Inferior parietal cortex (tissue), 1 donor: Measurements from ENCODE around the gene TMEM236.

Experiments used
- DNase-seq: peaks from one replicate; pipeline ENCODE4 v3.0.0-alpha.2; 2016; ENCODE audit errors: extremely low spot score

TMEM236 gene

DNA sequence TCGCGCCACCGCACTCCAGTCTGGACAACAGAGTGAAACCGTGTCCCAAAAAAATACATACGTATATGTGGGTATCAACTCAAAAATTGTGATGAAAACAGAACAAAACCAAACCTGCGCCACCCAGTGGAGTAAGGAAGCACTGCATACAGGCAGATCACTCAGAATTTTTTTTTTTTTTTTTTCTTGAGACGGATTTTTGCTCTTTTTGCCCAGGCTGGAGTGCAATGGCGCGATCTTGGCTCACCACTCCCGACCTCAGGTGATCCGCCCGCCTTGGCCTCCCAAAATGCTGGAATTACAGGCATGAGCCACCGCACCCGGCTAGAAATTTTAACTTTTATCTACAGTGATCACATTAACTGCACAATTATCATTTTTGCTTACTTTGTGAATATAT lies 9.1 kb upstream of the TMEM236 start:
- peak; percentile 71 for DNase-seq

- DNase-seq, result no peak
Observed at GRCh38 chr10:17743437-17743836, 8.6 kb upstream of the TMEM236 start.

DNA sequence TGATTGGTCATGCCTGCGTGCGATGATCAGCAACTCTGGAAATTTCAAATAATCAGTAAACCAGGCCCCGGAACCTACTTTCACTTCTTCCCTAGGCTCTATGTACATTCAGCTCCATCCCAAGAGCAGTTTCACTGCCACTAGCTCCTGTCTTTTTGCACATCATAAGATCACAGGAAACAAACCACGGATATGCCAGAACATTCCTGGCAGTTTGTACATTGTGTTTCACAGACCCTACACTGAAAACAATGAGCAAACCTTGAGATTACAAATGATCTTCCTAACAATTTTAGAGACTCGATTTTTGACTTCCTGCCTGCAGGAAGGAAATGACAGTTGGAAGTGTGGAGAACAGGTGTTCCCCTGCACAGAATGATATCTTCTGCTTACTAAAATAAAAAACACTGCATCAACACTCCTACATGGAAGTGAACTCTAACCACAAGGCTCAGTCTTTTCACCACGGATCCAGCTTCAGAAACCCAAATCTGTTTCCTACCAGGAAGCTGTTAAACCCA lies 7.6 kb upstream of the TMEM236 start:
- no peak for DNase-seq

GRCh38 chr10:17747883-17748550 lies 4.0 kb upstream of the TMEM236 start:
- DNase-seq, result no peak

- no peak for DNase-seq
Observed at GRCh38 chr10:17749890-17750289, 2.1 kb upstream of the TMEM236 start.

DNA sequence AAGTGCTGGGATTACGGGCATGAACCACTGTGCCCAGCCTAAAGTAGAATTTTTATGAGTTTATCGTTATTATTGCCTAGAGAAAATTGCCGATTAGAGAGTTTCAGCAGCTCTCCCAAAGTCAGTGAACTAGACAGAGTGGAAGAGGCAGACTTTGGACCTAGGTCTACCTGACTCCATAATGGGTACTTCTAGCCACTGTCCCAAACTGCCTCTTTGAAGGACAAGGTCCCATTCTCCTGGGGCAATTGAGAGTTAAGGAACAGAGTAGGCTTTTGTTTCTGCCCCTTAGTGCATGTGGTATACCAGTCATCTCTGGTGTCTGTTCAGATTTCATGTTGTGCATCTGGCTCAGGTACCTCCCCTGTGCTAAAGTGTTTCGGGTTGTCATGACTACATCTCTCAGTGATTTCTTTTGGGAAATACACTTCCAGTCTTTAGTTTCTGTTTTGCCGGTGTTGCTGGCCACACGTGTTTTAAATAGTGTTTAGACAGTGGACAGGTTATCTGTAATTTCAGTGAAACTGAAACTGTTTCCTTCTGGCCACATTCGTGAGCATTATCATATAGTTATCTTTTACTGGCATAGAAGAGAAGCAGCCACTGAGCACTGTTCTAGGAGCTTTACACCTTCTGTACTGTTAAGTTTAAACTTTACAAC lies 4.7 kb downstream of the TMEM236 start:
- DNase-seq, result no peak

GRCh38 chr10:17758200-17758599 lies 6.2 kb downstream of the TMEM236 start:
- no peak for DNase-seq

- DNase-seq, result no peak
Observed at GRCh38 chr10:17758896-17759295, 6.9 kb downstream of the TMEM236 start.

DNA sequence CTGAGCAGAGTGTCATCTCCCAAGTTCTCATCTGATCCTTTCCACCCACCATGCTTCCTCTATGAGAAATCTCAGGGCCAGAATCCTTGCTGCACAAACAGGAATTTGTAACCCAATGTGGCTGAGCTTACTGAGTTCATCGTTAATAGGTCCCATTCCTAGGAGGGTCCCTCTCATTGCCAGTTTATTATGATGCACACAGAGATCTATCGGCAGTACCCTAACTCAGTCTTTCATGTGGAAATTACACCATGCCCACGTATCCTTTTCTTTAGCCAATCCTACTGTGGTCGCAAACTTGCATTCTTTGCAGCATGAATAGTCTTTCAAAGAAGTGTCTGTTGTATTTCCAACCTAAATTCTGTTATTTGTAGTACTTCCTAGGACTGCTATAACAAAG lies 12.1 kb downstream of the TMEM236 start:
- DNase-seq, result no peak

DNA sequence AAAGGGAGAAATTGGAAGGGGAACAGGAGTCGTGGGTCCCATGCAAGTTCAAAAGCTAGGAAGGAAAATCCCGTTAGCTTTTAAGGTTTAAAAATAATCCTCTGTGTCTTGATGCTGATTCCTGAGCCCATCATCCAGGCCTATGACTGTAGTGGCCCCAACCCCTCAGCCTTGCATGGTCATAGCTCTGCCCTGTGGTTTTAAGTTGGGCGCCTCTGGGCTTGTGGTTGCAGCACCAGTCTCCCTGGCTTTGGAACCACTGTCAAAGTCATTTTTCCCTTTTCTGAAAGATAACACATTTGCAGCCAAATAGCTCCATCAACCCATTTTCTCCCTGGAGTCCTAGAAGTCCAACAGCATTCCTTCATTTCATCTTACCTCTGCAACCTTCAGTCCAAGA lies 13.6 kb downstream of the TMEM236 start:
- no peak for DNase-seq

GRCh38 chr10:17766731-17767130 lies 14.7 kb downstream of the TMEM236 start:
- DNase-seq, result no peak

DNA sequence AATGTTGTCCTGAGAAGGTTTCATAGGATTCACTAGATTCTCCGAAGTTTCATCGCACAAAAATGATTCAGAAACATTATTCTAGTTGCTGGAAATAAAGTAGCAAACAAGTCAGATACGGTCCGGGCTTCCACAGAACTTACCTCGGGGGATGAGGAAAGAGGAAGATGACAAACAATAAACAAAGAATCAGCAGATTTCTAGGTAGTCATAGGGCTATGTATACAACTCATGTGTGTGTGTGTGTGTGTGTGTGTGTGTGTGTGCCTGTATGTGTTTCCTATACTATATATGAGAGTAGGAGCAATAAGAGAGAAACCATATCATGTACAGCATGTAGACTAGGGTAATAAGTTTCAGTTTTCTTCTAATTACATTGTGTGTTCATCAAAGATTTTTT lies 16.5 kb downstream of the TMEM236 start:
- DNase-seq, result no peak

DNA sequence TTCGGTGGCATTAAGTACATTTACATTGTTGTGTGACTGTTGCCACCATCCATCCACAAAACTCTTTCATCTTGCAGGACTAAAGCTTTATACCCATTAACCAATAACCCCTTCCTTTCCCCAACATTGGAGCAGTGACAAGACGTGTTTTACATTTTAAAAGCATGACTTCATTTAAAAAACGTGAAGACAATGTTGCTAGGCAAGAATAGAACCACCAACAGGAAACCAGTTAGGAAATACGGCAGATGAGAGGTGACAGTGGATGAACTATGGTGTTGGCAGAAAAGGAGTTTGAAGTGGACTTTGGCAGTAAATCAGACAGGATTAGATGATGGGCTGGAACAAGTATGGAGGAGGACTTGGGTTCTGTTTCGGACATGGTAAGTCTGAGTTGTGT lies 17.0 kb downstream of the TMEM236 start:
- DNase-seq, result no peak

GRCh38 chr10:17771017-17771416 lies 19.0 kb downstream of the TMEM236 start:
- DNase-seq, result no peak

DNA sequence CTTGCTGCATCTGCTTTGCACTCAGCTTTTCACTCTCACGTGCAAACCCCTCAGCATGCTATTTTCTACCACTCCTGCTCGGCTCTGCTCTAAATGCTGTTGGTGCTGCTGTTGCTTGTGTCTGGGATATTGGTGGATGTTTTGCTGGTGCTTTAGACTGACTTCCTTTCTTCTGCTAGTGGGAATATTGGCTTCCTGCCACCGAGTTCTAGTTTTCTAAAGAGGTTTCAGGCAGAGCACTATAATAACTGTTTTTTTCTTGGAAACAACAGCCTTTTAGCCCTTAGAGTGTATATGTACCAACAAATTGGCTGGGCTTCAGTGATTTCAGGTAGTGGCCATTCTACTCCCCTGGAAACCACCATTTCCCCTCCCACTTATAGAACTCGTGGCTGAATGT lies 27.8 kb downstream of the TMEM236 start:
- DNase-seq, result no peak

DNA sequence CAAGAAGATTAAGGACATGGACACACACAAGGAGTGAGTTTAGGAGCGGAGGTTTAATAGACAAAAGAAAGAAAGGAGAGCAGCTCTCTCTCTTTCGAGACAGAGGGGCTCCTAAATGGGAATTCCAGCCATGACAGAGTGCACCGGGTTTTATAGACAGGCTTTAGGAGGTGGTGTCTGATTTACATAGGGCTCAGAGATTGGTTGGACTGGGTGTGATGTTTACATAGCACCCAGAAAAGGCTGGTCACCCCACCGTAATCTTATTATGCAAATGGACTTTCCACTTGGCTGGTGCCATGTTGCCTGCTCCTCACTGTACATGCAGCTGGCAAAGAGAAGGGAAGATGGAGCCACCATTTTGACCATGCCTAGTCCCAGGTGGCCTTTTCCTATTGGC lies 28.7 kb downstream of the TMEM236 start:
- DNase-seq, result no peak

DNA sequence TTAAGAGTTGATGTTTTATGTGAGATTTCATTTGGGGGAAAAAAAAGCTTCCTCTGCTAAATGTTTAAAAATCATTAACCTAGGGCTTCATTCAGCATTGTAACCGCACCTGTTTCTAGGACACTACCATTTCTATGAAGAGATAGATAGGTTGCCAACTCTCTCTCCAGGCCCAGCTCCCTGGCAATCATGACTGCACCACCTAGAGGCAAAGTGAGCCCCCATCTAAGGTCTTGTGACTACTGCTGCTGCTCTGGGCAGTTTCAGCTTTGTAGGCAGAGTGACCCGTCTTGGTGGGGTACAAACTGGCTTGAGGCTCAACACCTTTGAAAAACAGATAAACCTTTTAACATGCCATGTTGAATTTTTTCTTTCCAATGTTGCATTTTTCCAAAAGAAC lies 29.9 kb downstream of the TMEM236 start:
- DNase-seq, result no peak

DNA sequence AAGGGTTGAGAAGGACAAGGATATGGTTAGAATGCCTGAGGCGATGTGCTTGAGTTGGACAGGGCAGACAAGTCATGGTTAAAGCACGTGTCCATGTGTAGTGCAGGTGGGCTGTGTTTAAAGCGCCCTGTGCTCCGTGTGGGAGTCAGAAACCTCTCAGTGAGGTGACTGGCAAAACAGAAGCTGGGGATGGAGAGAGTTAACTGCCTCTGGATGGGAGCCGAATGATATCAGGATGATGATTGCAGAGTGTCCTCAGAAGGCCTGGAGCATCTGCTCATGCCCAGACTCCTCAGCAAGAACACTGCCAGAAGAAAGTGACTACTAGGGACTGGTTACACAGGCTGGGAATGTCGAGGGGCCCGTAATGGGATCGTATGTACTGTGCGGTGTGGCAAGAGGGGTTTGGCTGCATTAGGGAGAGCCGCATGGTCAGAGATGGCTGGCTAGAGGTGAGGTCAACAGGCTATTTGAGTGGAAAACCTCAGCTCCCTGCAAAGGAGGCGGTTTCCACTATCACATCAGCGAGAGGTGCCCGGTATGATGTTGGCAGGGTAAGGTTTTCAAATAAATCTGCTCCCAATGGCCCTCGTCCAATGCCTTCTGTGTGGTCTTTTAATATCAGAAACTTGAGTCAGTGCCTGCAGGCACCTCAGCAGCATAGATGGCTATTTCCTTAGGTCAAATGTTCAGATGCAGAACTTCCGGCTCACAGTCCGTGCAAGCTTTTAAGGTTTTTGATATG lies 31.1 kb downstream of the TMEM236 start:
- DNase-seq, result no peak

DNA sequence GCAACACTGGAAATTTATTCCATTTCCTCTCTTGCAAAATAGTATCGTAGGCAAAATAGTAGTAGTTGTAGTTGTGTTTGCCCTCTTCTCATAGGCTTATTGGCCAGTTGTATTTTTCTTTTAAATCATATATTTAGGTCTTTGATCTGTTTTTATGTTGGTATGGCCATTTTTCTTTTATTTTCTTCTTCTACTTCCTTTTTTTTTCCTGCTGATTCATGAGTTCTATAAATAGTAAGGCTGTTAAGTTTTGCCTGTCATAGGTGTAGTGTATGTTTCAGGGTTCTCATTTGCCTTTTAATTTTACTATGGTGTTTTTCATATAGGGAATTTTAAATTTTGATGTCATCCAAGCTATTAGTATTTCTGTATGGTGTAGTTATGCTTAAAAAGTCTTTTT lies 31.8 kb downstream of the TMEM236 start:
- DNase-seq, result no peak

DNA sequence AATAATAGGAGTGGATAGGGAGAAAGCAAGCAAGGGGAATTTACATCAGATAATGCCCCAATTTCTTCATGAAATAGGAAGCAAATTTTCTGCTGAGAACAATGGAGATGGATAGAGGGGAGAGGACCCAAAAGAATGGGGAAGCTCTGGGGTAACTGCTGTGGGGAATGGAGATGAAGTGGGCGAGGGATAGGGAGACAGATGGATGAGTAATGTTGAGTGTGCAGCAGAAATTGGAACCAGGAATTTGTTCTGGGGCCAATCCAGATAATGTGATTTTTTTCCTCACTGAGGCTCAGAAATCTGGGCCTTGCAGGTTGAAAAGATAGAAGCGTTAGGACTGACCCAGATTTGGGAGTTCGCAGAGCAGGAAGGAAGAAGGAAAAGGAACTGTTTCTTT lies 32.7 kb downstream of the TMEM236 start:
- DNase-seq, result no peak

DNA sequence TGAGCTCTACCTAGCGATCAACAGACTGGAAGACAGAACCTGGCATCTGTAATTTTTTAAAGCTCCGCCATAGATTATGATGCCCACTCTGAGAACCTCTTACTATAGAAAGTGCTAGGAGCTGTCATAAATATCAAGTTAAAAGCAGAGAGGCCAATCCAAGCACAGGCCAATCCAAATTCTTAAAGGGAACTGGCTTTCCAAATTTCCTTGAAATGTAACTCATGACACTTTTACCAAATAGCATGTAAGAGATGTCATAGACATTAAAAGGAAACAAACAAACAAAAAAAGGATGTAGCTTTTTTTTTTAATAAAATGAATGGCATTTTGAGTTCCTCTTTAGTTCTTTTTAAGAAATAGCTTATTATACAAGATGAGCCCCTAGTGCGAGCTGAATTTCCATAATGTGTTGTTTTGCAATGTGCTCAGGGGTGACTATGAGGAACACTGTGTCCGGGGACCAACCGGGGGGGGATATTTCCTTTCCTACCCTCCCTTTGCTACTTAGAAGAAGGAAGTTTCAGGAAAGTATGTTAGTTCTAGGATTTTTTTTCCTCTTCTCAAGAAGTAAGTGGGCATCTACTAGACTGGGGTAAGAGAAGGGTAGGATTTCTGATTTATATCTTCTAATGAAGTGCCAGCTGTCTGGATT lies 33.4 kb downstream of the TMEM236 start:
- DNase-seq, result no peak
